ENCODE results near the gene TBC1D1. TPM values are rescaled to one million over a fixed set of nuclear protein-coding genes. Genes with fewer than 3 reads are reported as not detected.

TBC1D1 gene
- total RNA-seq, 1 donor from 2014 or later, result 78.9 TPM

GRCh38 chr4:38157592-38157991, 266.7 kb downstream of the TBC1D1 start:
- no peak for DNase-seq (ENCODE audit: low spot score in 2 of 2, unreplicated experiment in 2 of 2)
- H3K27me3 Mint-ChIP-seq (ENCODE audit: low read depth), result peaks cover 13% of the 10 kb centered on the region
- no peaks in the 10 kb centered on the region for H3K9me3 Mint-ChIP-seq
- H3K36me3 Mint-ChIP-seq, result no peaks in the 10 kb centered on the region
- H3K4me1 Mint-ChIP-seq, result peaks cover 39% of the 10 kb centered on the region
- no peak for TF ChIP-seq CTCF (IDR thresholded peaks at IDR 0.05; ENCODE audit: unreplicated experiment)
- no peak overlapping the region for H3K27ac Mint-ChIP-seq
- H3K4me3 Mint-ChIP-seq, result no peak overlapping the region

DNA sequence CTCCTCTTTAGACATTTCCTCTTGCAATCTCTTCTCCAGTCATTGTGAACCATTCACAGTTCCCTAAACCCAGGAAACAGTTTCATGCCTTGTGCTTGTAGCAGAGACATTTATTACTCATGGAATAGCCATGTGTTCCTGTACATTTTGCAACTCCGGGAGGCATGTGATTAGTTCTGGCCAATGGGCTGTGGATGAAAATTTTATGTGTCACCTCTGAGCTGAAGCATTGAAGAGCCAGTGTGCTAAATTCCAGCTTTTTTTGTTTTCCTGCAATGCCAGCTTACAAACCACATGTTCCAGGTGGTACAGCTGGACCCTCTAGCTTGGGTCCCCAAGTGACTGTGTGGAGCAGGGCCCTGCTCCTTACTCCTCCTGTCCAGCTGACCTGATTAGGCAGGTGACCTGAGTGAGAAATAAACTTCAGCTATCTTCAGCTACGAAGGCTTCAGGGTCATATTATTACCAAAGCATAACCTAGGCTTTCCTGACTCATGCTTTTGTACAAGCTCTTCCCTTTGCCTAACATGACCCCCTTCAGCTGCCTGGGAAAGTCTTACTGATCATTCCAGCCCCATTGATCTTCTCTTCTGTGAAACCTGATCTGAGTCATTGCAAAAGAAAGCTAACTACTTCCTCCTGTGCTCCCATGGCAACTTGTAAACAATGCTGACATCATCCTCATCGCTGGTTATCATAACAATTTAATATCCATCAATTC, 269.8 kb downstream of the TBC1D1 start:
- Mint-ChIP-seq H3K4me1 (peaks cover 30% of the 10 kb centered on the region), H3K36me3 (no peaks in the 10 kb centered on the region), H3K9me3 (peaks cover 11% of the 10 kb centered on the region), H3K4me3 (no peak overlapping the region), H3K27me3 (ENCODE audit: low read depth) (peaks cover 4% of the 10 kb centered on the region), H3K27ac (peak overlapping the region; percentile 59)
- no peak for TF ChIP-seq CTCF (IDR thresholded peaks at IDR 0.05; ENCODE audit: unreplicated experiment)
- DNase-seq (ENCODE audit: low spot score in 2 of 2, unreplicated experiment in 2 of 2), result no peak

DNA sequence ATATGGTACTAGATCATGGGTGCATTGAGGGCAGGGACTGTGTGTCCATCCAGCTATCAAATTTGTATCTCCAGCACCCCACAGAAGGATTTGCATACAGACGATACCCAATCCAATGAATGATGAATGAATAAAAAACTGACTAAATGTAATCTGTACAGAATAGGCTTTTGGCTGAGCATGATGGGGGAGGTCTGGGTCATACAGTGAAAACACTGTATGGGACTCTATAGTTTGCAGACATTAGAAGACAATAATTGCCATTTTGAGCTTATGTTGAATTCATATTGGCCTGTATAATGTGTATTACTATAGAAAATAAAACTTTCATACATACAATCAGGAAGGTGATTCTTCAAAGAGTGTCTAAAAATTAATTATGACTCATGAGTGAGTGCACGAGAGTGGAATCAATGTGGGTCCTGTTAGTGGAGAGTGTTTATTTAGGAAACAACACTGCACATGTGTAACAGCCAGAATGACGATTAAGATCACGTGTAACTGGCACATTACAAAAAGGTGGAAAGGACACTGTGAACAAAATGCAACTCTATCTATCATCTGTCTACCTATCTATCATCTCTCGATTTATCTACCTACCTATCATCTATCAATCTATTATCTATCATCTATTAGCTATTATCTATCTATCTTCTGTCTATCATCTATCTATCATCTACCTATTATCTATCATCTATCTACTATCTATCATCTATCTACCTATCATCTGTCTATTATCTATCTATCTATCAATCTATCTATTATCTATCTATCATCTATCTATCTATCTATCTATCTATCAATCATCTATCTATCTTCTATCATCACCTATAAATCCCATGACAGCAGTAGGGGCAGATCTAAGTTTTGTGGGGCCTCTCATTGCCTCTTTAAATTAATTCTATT, 270.6 kb downstream of the TBC1D1 start:
- Mint-ChIP-seq H3K4me3 (no peak overlapping the region), H3K27me3 (ENCODE audit: low read depth) (no peaks in the 10 kb centered on the region), H3K27ac (peak overlapping the region; percentile 59), H3K4me1 (peaks cover 30% of the 10 kb centered on the region), H3K9me3 (peaks cover 11% of the 10 kb centered on the region), H3K36me3 (no peaks in the 10 kb centered on the region)
- TF ChIP-seq CTCF (IDR thresholded peaks at IDR 0.05; ENCODE audit: unreplicated experiment), result no peak
- no peak for DNase-seq (ENCODE audit: low spot score in 2 of 2, unreplicated experiment in 2 of 2)

- Mint-ChIP-seq H3K27me3 (ENCODE audit: low read depth) (no peaks in the 10 kb centered on the region), H3K27ac (peak overlapping the region; percentile 71), H3K9me3 (peaks cover 11% of the 10 kb centered on the region), H3K4me1 (peaks cover 34% of the 10 kb centered on the region), H3K36me3 (no peaks in the 10 kb centered on the region), H3K4me3 (no peak overlapping the region)
- no peak for DNase-seq (ENCODE audit: low spot score in 2 of 2, unreplicated experiment in 2 of 2)
- TF ChIP-seq CTCF (IDR thresholded peaks at IDR 0.05; ENCODE audit: unreplicated experiment), result no peak
These were observed 271.4 kb downstream of the TBC1D1 start for GRCh38 chr4:38162240-38162784.

DNA sequence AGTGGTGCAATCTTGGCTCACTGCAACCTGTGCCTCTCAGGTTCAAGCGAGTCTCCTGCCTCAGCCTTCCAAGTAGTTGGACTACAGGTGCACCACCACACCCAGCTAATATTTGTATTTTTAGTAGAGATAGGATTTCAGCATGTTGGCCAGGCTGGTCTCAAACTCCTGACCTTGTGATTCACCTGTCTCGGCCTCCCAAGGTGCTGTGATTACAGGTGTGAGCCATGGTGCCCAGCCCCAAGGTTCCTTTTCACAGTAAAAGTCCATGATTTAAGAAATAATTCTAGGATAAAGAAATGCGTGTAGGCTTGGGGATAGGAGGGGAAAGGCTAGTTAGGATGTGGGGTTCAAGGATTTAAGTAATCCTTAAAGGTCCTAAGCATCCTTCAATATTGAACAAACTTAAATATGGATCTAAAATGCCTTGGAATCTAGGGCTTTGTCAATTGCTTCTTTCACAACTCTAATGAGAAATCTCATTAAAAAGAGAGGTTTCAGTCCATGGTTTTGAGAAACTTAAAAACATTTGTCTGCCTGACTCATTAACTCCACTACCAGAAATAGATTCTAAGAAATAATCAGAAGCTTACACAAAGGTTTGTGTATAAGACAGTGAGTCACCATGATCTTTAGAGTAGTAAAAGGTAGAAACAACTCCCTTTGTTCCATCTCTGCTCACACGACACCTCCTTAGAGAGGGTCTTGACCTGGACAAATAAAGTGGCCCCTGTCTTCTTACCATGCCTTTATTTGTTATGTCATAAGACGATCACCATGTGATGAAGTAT, 272.5 kb downstream of the TBC1D1 start:
- no peak for TF ChIP-seq CTCF (IDR thresholded peaks at IDR 0.05; ENCODE audit: unreplicated experiment)
- Mint-ChIP-seq H3K27ac (no peak overlapping the region), H3K4me1 (peaks cover 28% of the 10 kb centered on the region), H3K36me3 (no peaks in the 10 kb centered on the region), H3K4me3 (no peak overlapping the region), H3K27me3 (ENCODE audit: low read depth) (no peaks in the 10 kb centered on the region), H3K9me3 (peaks cover 11% of the 10 kb centered on the region)
- no peak for DNase-seq (ENCODE audit: low spot score in 2 of 2, unreplicated experiment in 2 of 2)

Measured in mesothelial cell of epicardium (in vitro differentiated cells).